Neural crest cell (in vitro differentiated cells): Measurements from ENCODE around the gene FBXW11. TPM values are rescaled to one million over a fixed set of nuclear protein-coding genes. Genes with fewer than 3 reads are reported as not detected.
A peak's percentile ranks its signal among the peaks of the same experiment; 100 is the strongest.

Source experiments
- DNase-seq: peaks from one replicate; pipeline ENCODE4 v3.0.0; 2021; ENCODE audit warnings: low read depth, mixed read lengths, low spot score
- H3K27ac Mint-ChIP-seq: one replicate; pipeline ENCODE4 v1.8.0; 2021; ENCODE audit warnings: mild to moderate bottlenecking, mixed read lengths; ENCODE audit not compliant: unreplicated experiment
- H3K27me3 Mint-ChIP-seq: 2 replicates; pipeline ENCODE4 v1.8.0; 2021; ENCODE audit warnings: low read depth, mild to moderate bottlenecking, mixed read lengths
- H3K36me3 Mint-ChIP-seq: 2 replicates; pipeline ENCODE4 v1.8.0; 2021; ENCODE audit warnings: low read depth, mild to moderate bottlenecking, mixed read lengths
- H3K4me1 Mint-ChIP-seq: 2 replicates; pipeline ENCODE4 v1.8.0; 2021; ENCODE audit warnings: mixed read lengths
- H3K4me3 Mint-ChIP-seq: one replicate; pipeline ENCODE4 v1.8.0; 2021; ENCODE audit warnings: mild to moderate bottlenecking, mixed read lengths
- H3K9me3 Mint-ChIP-seq: 2 replicates; pipeline ENCODE4 v1.8.0; 2021; ENCODE audit warnings: mixed read lengths
- total RNA-seq: library from RNA; stranded (reverse); gene quantifications from 2 replicates; pipeline ENCODE4 v1.2.1, GENCODE V29; 2021
- TF ChIP-seq, protein P1 (sequence below): fragments of 200-600 bp; sonication (generic); conservative IDR thresholded peaks from 2 replicates; pipeline ENCODE4 v1.5.0; 2021; ENCODE audit warnings: antibody characterized with exemption, mild to moderate bottlenecking

FBXW11 gene
- total RNA-seq, 1 donor from 2014 or later, result 66.6 TPM

DNA sequence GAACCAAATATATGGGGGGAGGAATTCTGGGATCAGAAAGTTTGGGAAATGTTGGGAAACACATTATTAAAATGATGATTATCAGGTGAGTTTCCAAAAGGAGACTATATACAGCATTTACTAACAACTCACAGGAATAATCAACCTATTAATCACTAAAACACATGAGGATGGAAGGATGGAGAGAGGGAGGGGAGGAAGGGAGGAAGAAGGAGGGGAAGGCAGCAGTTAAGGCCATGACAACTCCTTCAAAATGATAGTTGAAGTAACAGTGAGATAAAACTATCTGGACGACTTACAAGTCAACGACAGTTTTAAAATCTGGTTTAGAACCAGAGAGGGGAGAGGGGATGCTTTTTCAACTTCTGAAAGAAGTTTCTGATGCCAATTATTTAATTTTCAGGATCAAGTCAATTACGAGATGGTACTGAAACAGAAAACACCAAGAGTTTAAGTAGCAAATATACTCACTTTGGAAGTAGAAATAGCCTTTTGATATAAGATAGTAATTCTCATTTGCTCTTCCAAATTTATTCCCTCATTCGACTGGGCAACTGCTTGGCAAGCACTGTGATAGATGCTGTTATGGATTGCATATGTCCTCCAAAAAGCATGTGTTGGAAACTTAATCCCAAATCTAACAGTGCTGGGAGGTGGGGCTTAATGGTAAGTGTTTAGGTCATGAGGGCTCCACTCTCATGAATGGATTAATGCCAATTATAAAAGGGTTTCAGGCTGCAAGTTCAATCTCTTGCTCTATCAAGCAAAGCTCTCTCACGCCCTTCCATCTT is 30.4 kb downstream of the FBXW11 start:
- Mint-ChIP-seq H3K27ac (no peak overlapping the region), H3K4me1 (peaks cover 30% of the 10 kb centered on the region), H3K27me3 (no peaks in the 10 kb centered on the region), H3K4me3 (no peak overlapping the region), H3K9me3 (no peaks in the 10 kb centered on the region), H3K36me3 (peaks cover 15% of the 10 kb centered on the region)
- TF ChIP-seq, protein P1, sequence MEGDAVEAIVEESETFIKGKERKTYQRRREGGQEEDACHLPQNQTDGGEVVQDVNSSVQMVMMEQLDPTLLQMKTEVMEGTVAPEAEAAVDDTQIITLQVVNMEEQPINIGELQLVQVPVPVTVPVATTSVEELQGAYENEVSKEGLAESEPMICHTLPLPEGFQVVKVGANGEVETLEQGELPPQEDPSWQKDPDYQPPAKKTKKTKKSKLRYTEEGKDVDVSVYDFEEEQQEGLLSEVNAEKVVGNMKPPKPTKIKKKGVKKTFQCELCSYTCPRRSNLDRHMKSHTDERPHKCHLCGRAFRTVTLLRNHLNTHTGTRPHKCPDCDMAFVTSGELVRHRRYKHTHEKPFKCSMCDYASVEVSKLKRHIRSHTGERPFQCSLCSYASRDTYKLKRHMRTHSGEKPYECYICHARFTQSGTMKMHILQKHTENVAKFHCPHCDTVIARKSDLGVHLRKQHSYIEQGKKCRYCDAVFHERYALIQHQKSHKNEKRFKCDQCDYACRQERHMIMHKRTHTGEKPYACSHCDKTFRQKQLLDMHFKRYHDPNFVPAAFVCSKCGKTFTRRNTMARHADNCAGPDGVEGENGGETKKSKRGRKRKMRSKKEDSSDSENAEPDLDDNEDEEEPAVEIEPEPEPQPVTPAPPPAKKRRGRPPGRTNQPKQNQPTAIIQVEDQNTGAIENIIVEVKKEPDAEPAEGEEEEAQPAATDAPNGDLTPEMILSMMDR, result no peak
- DNase-seq, result no peak

DNA sequence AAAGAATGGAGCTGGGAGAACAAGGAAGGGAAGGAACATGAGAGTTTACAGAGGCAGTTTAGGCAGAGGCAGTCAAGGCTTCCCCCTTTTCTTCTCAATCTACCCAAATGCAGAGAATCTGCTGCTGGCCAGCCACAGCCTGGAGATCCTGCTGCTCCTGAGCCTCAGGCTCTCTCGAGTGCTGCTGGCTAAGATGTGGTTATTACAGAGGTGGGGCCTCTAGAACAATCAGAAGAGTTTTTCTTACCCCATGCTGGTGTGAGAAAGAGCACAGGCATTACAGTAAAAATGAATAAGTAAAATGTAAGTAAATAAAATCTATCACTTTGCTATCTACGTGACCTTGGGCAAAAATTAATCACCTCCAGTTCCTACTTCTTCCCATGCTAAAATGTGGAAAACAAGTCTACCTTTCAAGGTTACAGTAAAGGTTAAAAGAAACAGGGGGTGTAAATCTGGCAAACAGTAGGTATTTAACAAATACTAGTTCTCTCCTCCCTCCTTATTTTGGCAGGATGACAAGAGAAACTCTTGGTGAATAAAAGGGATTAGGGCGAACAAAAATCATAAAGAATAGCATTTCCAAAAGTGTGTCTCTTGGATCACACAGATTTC is 31.1 kb downstream of the FBXW11 start:
- no peaks in the 10 kb centered on the region for H3K9me3 Mint-ChIP-seq

DNA sequence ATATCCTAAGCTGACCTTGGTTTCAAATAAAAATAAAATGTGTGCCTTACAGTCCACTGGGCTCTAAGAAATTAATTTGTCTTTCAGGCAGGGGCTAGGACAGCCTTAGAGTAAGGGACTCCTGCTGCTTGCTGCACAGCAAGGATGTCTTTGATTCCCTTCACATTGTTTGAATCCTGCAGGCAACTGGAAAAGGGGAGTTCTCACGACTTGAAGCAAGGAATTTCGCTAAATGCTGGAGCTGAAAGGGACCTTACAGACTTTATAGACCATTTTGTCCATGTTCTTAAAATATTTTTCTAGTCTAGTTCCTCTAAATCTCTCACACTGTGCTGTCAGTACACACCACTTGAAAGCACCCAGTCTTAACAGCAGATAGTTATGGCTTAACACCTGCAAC is 35.6 kb downstream of the FBXW11 start:
- no peak for DNase-seq
- Mint-ChIP-seq H3K27ac (no peak overlapping the region), H3K27me3 (no peaks in the 10 kb centered on the region), H3K4me1 (peaks cover 46% of the 10 kb centered on the region), H3K9me3 (no peaks in the 10 kb centered on the region), H3K36me3 (no peaks in the 10 kb centered on the region), H3K4me3 (no peak overlapping the region)
- TF ChIP-seq, protein P1, result no peak

More for the DNA sequence above, 31.1 kb downstream of the FBXW11 start:
- Mint-ChIP-seq H3K36me3 (peaks cover 12% of the 10 kb centered on the region), H3K27ac (peak overlapping the region; percentile 22), H3K4me1 (peaks cover 37% of the 10 kb centered on the region), H3K27me3 (no peaks in the 10 kb centered on the region), H3K4me3 (no peak overlapping the region)
- TF ChIP-seq, protein P1, result no peak
- no peak for DNase-seq

DNA sequence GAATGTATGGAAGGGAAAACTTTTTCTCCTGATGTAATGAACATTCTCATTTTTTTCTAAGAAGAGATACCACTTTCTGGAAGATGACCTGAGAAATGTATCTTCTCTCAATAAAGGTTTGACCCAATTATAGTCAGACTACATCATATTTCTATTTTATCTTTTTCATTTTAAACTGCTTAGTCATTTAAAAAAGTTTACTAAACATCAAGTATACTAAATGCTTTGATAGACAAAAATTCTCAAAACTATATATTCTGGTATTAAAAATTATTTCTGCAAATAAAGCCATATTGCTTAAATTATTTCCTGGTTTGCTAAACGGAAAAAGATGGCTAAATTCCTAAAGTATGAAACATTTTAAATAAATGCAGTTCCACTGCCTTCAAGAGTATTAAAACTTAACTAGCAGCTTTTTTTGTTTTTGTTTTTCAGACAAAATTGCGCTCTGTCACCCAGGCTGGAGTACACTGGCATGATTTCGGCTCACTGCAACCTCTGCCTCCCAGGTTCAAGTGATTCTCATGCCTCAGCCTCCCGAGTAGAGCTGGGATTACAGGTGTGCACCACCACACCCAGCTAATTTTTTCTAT is 37.1 kb downstream of the FBXW11 start:
- DNase-seq, result no peak
- H3K4me3 Mint-ChIP-seq, result no peak overlapping the region
- no peaks in the 10 kb centered on the region for H3K27me3 Mint-ChIP-seq
- no peak overlapping the region for H3K27ac Mint-ChIP-seq
- peaks cover 42% of the 10 kb centered on the region for H3K4me1 Mint-ChIP-seq
- no peaks in the 10 kb centered on the region for H3K9me3 Mint-ChIP-seq
- H3K36me3 Mint-ChIP-seq, result no peaks in the 10 kb centered on the region
- TF ChIP-seq, protein P1, result no peak

DNA sequence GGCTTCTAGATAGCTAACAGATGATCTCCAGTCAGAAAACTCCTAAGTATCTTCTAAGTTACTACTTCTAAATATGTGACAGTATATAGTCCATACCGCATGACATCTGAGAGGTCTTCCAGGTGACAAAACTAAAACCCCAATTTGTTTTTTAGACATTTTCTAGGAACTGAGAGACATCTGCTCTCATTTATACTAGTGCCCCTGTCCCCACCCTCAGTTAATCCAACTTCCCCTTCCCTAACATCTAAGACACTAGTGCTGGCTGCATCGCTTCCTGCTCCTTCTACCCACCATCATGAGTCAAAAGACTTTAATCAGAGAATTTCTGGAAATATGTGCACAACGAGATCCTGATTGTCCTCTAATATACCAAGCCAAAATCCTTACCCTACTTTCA is 37.9 kb downstream of the FBXW11 start:
- H3K36me3 Mint-ChIP-seq, result no peaks in the 10 kb centered on the region
- TF ChIP-seq, protein P1, result no peak
- H3K27me3 Mint-ChIP-seq, result no peaks in the 10 kb centered on the region
- peaks cover 44% of the 10 kb centered on the region for H3K4me1 Mint-ChIP-seq
- no peak overlapping the region for H3K4me3 Mint-ChIP-seq
- no peak for DNase-seq
- no peaks in the 10 kb centered on the region for H3K9me3 Mint-ChIP-seq
- H3K27ac Mint-ChIP-seq, result no peak overlapping the region
